Tibial artery (tissue), 4 donors: ENCODE measurements around the gene DGKI.

Experiments used
- DNase-seq, 2 donors: peaks; one replicate each; pipeline ENCODE4 v3.0.0-alpha.2; 2019
- H3K27ac ChIP-seq, 2 donors: fragments of 200-600 bp; sonication (generic) in 1 of 2; 1 replicate in 1 of 2; 2 replicates in 1 of 2; pipeline ENCODE4 v1.5.1; 2018 to 2019; ENCODE audit warnings: mild to moderate bottlenecking in 1 of 2
- H3K27me3 ChIP-seq, 2 donors: fragments of 200-600 bp; sonication (generic) in 1 of 2; one replicate each; pipeline versions ENCODE4 v1.5.1 to v1.6.0; 2016 to 2019
- H3K36me3 ChIP-seq, 3 donors: fragments of 200-600 bp; sonication (generic) in 2 of 3; one replicate each; pipeline ENCODE4 v1.5.1; 2016 to 2019; ENCODE audit warnings: mild to moderate bottlenecking in 2 of 3
- H3K4me1 ChIP-seq, 4 donors: fragments of 200-600 bp; sonication (generic) in 2 of 4; 1 replicate in 3 of 4; 2 replicates in 1 of 4; pipeline ENCODE4 v1.5.1; 2016 to 2019
- H3K4me3 ChIP-seq, 2 donors: fragments of 200-600 bp; sonication (generic) in 1 of 2; 1 replicate in 1 of 2; 2 replicates in 1 of 2; pipeline ENCODE4 v1.5.1; 2018 to 2019; ENCODE audit warnings: mild to moderate bottlenecking in 2 of 2
- H3K9me3 ChIP-seq, 3 donors: fragments of 200-600 bp; sonication (generic) in 1 of 3; one replicate each; pipeline ENCODE4 v1.5.1; 2016 to 2019
- CTCF ChIP-seq, 2 experiments: fragments of 200-600 bp in 1 of 2; fragments of 450-650 bp in 1 of 2; IDR thresholded peaks; one replicate each; pipeline ENCODE4 v1.5.1; 2017 to 2019; ENCODE audit warnings: antibody characterized with exemption in 2 of 2, mild to moderate bottlenecking in 1 of 2, moderate library complexity in 1 of 2
- intact Hi-C: fragments of 100-400 bp; cut with DNase I; formaldehyde crosslinking; loops from one replicate; pipeline ENCODE4 v1.15.0; 2023; ENCODE audit warnings: low total_unique reads

DGKI gene

GRCh38 chr7:137888241-137888640, 41.5 kb upstream of the DGKI start:
- Histone ChIP-seq H3K27ac (no peak overlapping the region), H3K36me3 (peaks cover 24 to 75% (median 35%) of the 10 kb centered on the region in 3 donors), H3K4me1 (peaks cover 0 to 38% (median 9%) of the 10 kb centered on the region in 4 donors), H3K4me3 (no peak overlapping the region), H3K9me3 (no peaks in the 10 kb centered on the region), H3K27me3 (no peaks in the 10 kb centered on the region)
- TF ChIP-seq CTCF (IDR thresholded peaks at IDR 0.05), result no peak
- no peak for DNase-seq
- intact Hi-C loops, result no loop called here

- H3K4me3 ChIP-seq, result no peak overlapping the region
- no peaks in the 10 kb centered on the region for H3K27me3 ChIP-seq
- peak overlapping the region in 1 of 2 donors; percentile 48 for H3K27ac ChIP-seq
- no peak for DNase-seq
- H3K4me1 ChIP-seq, result peaks cover 0 to 52% (median 12%) of the 10 kb centered on the region in 4 donors
- intact Hi-C loops, result no loop called here
- H3K36me3 ChIP-seq, result peaks cover 35 to 79% (median 38%) of the 10 kb centered on the region in 3 donors
- TF ChIP-seq CTCF (IDR thresholded peaks at IDR 0.05), result no peak
- peaks cover 0 to 3% (median 0%) of the 10 kb centered on the region in 3 donors for H3K9me3 ChIP-seq
These were observed 40.0 kb upstream of the DGKI start for GRCh38 chr7:137886746-137887145.

- peaks cover 39 to 81% (median 43%) of the 10 kb centered on the region in 3 donors for H3K36me3 ChIP-seq
- no peak overlapping the region for H3K4me3 ChIP-seq
- no peak for TF ChIP-seq CTCF (IDR thresholded peaks at IDR 0.05)
- intact Hi-C loops, result no loop called here
- peak overlapping the region in 1 of 2 donors; percentile 48 for H3K27ac ChIP-seq
- peaks cover 0 to 5% (median 0%) of the 10 kb centered on the region in 3 donors for H3K9me3 ChIP-seq
- no peaks in the 10 kb centered on the region for H3K27me3 ChIP-seq
- no peak for DNase-seq
- peaks cover 0 to 48% (median 12%) of the 10 kb centered on the region in 4 donors for H3K4me1 ChIP-seq
These were observed 39.5 kb upstream of the DGKI start for GRCh38 chr7:137886281-137886680.

- peak overlapping the region in 1 of 2 donors; percentile 48 for H3K27ac ChIP-seq
- TF ChIP-seq CTCF (IDR thresholded peaks at IDR 0.05), result no peak
These were observed 38.9 kb upstream of the DGKI start for GRCh38 chr7:137885678-137886077.

GRCh38 chr7:137882806-137883205, 36.0 kb upstream of the DGKI start:
- intact Hi-C loops, result no loop called here
- Histone ChIP-seq H3K4me3 (no peak overlapping the region), H3K27ac (peak overlapping the region in 1 of 2 donors; percentile 16), H3K27me3 (no peaks in the 10 kb centered on the region), H3K9me3 (peaks cover 0 to 5% (median 0%) of the 10 kb centered on the region in 3 donors), H3K36me3 (peaks cover 51 to 94% (median 54%) of the 10 kb centered on the region in 3 donors), H3K4me1 (peaks cover 0 to 68% (median 13%) of the 10 kb centered on the region in 4 donors)
- DNase-seq, result no peak
- no peak for TF ChIP-seq CTCF (IDR thresholded peaks at IDR 0.05)

More at GRCh38 chr7:137885678-137886077, 38.9 kb upstream of the DGKI start:
- Histone ChIP-seq H3K4me3 (no peak overlapping the region), H3K9me3 (peaks cover 0 to 5% (median 0%) of the 10 kb centered on the region in 3 donors), H3K27me3 (no peaks in the 10 kb centered on the region), H3K4me1 (peaks cover 0 to 46% (median 11%) of the 10 kb centered on the region in 4 donors), H3K36me3 (peaks cover 43 to 81% (median 47%) of the 10 kb centered on the region in 3 donors)
- DNase-seq, result no peak
- intact Hi-C loops, result no loop called here
